Measurements from ENCODE around the gene SMAD6.

SMAD6 gene

DNA sequence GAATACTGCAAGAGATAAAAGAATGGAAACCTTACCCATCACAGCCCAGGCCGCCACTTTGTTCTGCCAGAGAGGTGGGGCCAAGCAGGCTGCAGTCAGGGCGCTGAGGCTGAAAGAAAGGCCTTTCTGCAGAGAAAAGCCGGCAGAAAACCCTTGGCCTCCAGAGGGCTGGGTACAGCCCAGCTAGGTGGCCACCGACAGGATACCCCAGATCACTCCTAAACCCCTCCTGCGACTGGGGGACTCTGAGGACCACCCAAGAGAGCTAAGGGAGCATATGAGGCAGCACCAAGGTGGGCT lies 69.3 kb downstream of the SMAD6 start:
- CTCF ChIA-PET, result interaction anchor here (0.7 to 10.8 kb wide), 12 partner anchors 8 to 165 kb away, joined by 3 to 192 read pairs (median 12); partner anchors contain the start of gene SMAD6
- POLR2A ChIA-PET, result no interaction called here
- H3K4me3 ChIP-seq (ENCODE audit: low read depth, low read length), result no peak overlapping the region
- no peak for DNase-seq (ENCODE audit: low read depth, low spot score)
- TF ChIP-seq, protein P1, sequence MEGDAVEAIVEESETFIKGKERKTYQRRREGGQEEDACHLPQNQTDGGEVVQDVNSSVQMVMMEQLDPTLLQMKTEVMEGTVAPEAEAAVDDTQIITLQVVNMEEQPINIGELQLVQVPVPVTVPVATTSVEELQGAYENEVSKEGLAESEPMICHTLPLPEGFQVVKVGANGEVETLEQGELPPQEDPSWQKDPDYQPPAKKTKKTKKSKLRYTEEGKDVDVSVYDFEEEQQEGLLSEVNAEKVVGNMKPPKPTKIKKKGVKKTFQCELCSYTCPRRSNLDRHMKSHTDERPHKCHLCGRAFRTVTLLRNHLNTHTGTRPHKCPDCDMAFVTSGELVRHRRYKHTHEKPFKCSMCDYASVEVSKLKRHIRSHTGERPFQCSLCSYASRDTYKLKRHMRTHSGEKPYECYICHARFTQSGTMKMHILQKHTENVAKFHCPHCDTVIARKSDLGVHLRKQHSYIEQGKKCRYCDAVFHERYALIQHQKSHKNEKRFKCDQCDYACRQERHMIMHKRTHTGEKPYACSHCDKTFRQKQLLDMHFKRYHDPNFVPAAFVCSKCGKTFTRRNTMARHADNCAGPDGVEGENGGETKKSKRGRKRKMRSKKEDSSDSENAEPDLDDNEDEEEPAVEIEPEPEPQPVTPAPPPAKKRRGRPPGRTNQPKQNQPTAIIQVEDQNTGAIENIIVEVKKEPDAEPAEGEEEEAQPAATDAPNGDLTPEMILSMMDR (IDR thresholded peaks at IDR 0.05; ENCODE audit: insufficient read depth, low read length, missing control alignments), result no peak

DNA sequence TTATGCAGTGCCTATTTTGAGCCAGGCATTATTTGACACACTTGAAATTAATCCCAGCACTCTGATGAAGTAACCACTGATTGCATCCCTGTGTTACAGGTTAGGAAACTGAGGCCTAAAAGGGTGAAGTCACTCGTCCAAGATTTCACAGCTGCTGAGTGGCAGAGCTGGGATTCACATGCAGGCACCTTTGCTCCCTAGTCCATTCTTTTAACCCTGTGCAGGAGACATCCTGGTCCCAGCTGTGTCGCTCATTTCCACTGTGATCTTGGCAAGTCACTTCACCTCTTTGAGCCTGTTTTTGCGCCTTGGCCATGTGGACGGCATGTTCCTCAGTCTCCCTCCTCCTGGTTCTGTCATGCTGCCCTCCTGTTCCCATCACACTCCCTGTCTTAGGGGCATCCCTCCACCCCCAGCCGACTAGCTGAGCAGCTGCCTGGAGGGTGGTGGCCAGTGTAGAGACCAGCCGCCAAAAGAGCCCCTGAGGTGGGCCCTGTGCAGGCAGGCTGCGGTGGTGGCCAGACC lies 70.6 kb downstream of the SMAD6 start:
- TF ChIP-seq, protein P1 (IDR thresholded peaks at IDR 0.05; ENCODE audit: insufficient read depth, low read length, missing control alignments), result no peak
- DNase-seq (ENCODE audit: low read depth, low spot score), result no peak
- H3K4me3 ChIP-seq (ENCODE audit: low read depth, low read length), result no peak overlapping the region
- CTCF ChIA-PET, result interaction anchor here (0.8 to 10.8 kb wide), 31 partner anchors 12 to 206 kb away, joined by 3 to 192 read pairs (median 8); partner anchors contain the start of gene SMAD6
- POLR2A ChIA-PET, result no interaction called here

DNA sequence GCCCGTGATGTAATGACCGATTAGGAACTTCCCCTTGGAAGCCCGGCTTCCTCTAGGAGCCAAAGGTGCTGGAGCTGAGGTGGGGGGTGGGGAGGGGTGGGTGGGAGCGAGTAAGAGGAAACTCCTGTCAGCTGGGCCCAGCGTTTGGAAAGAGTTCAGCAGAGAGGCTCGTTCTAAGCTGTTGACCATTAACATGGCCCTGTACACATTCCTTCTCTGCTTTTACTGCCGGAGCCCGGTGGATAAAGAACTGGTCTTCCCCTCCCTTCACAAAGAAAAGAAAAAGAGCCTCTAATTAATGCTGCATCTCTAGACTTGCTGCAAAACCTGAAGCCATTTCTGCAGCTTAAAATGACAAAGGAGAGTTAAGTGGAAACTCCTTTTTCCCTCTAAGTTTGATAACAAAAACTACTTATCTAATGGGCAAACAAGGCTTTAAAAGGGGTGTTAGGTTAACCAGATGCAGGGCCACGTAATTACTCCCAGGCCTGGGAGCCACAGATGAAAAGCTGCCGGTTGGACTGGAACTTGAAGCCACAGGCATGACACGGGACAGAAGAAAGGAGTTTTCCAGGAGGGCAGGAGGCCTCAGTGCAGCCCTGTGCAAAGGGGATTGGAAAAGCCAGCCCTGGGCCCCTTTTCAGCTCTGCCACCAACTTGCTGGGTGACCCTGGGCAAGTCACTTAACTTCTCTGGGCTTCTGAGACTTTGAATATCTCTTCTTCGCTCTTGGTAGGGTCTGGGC lies 71.3 kb downstream of the SMAD6 start:
- ChIA-PET CTCF (interaction anchor here (0.6 to 10.8 kb wide), 45 partner anchors 11 to 206 kb away, joined by 3 to 192 read pairs (median 5); partner anchors contain the start of gene SMAD6), POLR2A (interaction anchor here (0.9 kb wide), 1 partner anchor 72 kb away, joined by 3 read pairs; no protein-coding TSS in a partner anchor)
- TF ChIP-seq, protein P1 (IDR thresholded peaks at IDR 0.05; ENCODE audit: insufficient read depth, low read length, missing control alignments), result no peak
- H3K4me3 ChIP-seq (ENCODE audit: low read depth, low read length), result no peak overlapping the region
- no peak for DNase-seq (ENCODE audit: low read depth, low spot score)

DNA sequence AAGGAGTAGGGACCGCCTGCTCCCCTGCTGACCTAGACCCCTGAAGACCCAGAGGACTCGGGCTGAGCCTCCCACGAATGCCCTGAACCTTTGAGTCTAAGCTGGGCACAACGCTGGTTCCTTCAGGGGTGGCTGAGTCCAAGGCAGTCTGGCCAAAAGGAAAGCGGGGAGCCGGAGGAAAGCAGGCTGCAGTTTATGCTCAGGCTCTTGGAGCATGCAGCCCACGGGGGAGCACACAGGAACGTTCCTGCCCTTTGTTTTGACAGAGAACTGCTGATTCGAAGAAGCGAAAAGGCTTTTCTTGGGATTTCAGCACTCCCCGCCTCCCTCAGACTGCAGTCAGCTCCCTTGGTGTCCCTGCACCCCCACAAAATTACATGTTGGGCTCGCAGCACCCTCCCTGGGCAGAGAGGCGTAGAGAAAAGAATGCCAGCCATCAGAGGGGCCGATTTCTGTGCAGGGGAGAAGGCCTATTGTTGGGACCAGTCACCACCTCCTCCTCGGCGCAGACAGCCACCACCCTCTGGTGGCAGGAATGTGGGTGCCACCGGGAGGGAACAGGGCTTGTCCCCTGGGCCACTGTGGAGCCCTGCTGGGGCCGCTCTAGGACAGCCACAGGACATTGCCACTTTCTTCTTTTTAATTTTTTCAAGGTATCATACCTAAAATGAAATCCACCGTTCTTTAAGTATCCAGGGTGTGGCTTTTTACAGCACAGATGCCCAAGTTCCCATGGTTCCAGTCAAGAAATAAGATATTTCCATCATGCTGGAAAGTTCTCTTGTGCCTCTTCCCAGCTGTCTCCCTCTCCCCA lies 72.2 kb downstream of the SMAD6 start:
- no peak overlapping the region for H3K4me3 ChIP-seq (ENCODE audit: low read depth, low read length)
- TF ChIP-seq, protein P1 (IDR thresholded peaks at IDR 0.05; ENCODE audit: insufficient read depth, low read length, missing control alignments), result peak; percentile 99
- CTCF ChIA-PET, result interaction anchor here (0.6 to 10.8 kb wide), 46 partner anchors 10 to 200 kb away, joined by 3 to 192 read pairs (median 5); partner anchors contain the start of gene SMAD6
- POLR2A ChIA-PET, result interaction anchor here (0.9 kb wide), 1 partner anchor 73 kb away, joined by 3 read pairs; no protein-coding TSS in a partner anchor
- DNase-seq (ENCODE audit: low read depth, low spot score), result no peak

DNA sequence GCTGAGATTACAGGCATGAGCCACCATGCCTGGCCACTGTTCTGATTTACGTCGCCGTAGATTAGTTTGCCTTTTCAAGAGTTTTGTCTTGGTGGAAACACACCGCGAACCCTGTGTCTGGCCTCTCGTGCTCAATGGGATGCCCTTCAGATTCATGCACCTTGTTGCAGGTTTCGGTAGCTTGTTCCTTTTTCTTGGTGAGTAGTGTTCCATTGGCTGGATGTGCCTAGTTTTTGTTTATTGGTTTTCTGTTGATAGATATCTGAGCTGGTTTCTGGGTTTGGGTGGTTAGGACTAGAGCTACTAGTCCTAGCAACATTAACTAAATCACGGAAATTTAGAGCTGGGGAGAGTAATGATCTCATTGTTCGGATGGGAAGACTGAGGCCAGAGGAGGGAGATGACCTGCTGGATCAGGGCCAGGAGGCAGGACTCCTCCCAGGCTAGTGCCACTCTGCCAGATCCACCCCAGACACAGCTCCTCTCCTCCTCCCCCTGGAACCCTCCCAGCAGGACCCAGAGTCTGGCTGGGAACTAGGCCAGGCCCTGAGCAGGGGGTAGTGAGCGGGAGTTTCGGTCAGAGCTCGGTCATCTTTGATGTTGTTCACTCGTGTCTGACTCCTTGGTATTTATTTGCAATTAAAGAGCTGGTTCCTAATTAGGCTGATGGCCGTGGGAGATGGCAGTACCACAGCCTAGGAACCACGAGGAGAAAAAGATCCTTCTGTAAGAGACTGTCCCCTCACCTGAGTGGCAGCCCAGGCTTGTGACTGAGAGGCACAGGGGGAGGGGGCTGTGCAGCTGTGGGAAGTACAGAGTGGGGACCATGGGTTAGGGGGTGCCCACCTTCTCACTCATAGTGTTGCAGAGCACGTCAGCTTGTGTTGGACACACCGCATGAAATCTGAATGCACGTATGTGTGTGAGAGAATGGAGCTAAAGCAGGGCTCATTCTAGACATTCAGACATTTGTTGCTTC lies 73.4 kb downstream of the SMAD6 start:
- ChIA-PET POLR2A (interaction anchor here (0.8 to 1.0 kb wide), 2 partner anchors 73 to 124 kb away, joined by 3 read pairs; partner anchors contain the start of gene SMAD6), CTCF (interaction anchor here (0.8 to 10.8 kb wide), 28 partner anchors 8 to 201 kb away, joined by 3 to 192 read pairs (median 4); no protein-coding TSS in a partner anchor)
- H3K4me3 ChIP-seq (ENCODE audit: low read depth, low read length), result no peak overlapping the region
- TF ChIP-seq, protein P1 (IDR thresholded peaks at IDR 0.05; ENCODE audit: insufficient read depth, low read length, missing control alignments), result no peak
- no peak for DNase-seq (ENCODE audit: low read depth, low spot score)

Data from AG04449 (cell line).